B cell (primary cell): Measurements from ENCODE around the gene PARN. TPM values are rescaled to one million over a fixed set of nuclear protein-coding genes. Genes with fewer than 3 reads are reported as not detected.

ENCODE experiments used
- ATAC-seq: fragments of 200-7000 bp; cut with Tn5 transposase; one replicate; pipeline ENCODE4 v1.10.0; 2021; ENCODE audit warnings: low read depth, mild to moderate bottlenecking, moderate number of reproducible peaks, moderate library complexity
- CTCF ChIA-PET: fragments of 350-600 bp; sonication (Branson Sonifier 250); formaldehyde crosslinking; loops from one replicate; lab custom pipeline; 2021; ENCODE audit warnings: antibody characterized with exemption, inconsistent platforms; lab: Charles Lee
- POLR2A ChIA-PET: fragments of 350-600 bp; sonication (Branson Sonifier 250); formaldehyde crosslinking; loops from one replicate; lab custom pipeline; 2021; ENCODE audit warnings: antibody characterized with exemption; lab: Charles Lee
- DNase-seq: peaks from one replicate; pipeline ENCODE4 v3.0.0; 2013
- H2AFZ ChIP-seq: 2 replicates; pipeline ENCODE4 v1.6.1; 2012; ENCODE audit warnings: mild to moderate bottlenecking, low read depth, low read length; ENCODE audit not compliant: insufficient read depth, poor library complexity, severe bottlenecking
- H3K27ac ChIP-seq, 2 donors: 1 replicate in 1 of 2; 2 replicates in 1 of 2; pipeline ENCODE4 v1.5.1; 2012 to 2013; ENCODE audit warnings: low read length in 2 of 2, mild to moderate bottlenecking in 2 of 2, moderate library complexity in 1 of 2
- H3K27me3 ChIP-seq, 4 experiments: fragments of 200-600 bp in 1 of 4; sonication (generic) in 1 of 4; replicated peaks in 1 of 4; 1 replicate in 2 of 4; 2 replicates in 2 of 4; pipeline versions ENCODE4 v1.6.1 to v1.7.0; 2013 to 2016; ENCODE audit warnings: low read length in 3 of 4, mild to moderate bottlenecking in 2 of 4, mixed read lengths in 1 of 4, moderate library complexity in 1 of 4; ENCODE audit not compliant: insufficient read depth in 4 of 4, control insufficient read depth in 3 of 4; ENCODE audit errors: control extremely low read depth in 1 of 4
- H3K36me3 ChIP-seq, 2 experiments: replicated peaks in 1 of 2; 1 replicate in 1 of 2; 2 replicates in 1 of 2; pipeline versions ENCODE4 v1.6.1 to v1.7.1; 2013; ENCODE audit warnings: low read length in 1 of 2; ENCODE audit not compliant: insufficient read depth in 2 of 2, control insufficient read depth in 1 of 2; ENCODE audit errors: control extremely low read depth in 1 of 2, extremely low read depth in 1 of 2
- H3K4me1 ChIP-seq, 2 donors: fragments of 200-600 bp in 1 of 2; sonication (generic) in 1 of 2; 1 replicate in 1 of 2; 2 replicates in 1 of 2; pipeline versions ENCODE4 v1.5.1 to v1.6.1; 2013 to 2017; ENCODE audit warnings: low read length in 2 of 2; ENCODE audit not compliant: control insufficient read depth in 2 of 2, insufficient read depth in 2 of 2
- H3K4me2 ChIP-seq: replicated peaks from 2 replicates; pipeline ENCODE3; 2012; ENCODE audit warnings: mild to moderate bottlenecking, low read depth, low read length; ENCODE audit not compliant: poor library complexity, severe bottlenecking
- H3K4me3 ChIP-seq, 5 experiments: fragments of 200-600 bp in 1 of 5; sonication (generic) in 1 of 5; 1 replicate in 3 of 5; 2 replicates in 2 of 5; pipeline versions ENCODE4 v1.5.1 to v1.7.0; 2011 to 2016; ENCODE audit warnings: low read length in 4 of 5, mild to moderate bottlenecking in 4 of 5, low read depth in 2 of 5, control low read depth in 1 of 5, moderate library complexity in 1 of 5; ENCODE audit not compliant: insufficient read depth in 1 of 5; ENCODE audit errors: control extremely low read depth in 1 of 5, extremely low read depth in 1 of 5
- H3K79me2 ChIP-seq: fragments of 200-600 bp; sonication (generic); one replicate; pipeline ENCODE4 v1.6.0; 2016; ENCODE audit warnings: low read length; ENCODE audit not compliant: control insufficient read depth, insufficient read depth
- H3K9ac ChIP-seq: fragments of 200-600 bp; sonication (generic); 2 replicates; pipeline ENCODE4 v1.6.1; 2017; ENCODE audit warnings: mild to moderate bottlenecking, low read length, moderate library complexity
- H3K9me3 ChIP-seq, 3 donors: one replicate each; pipeline versions ENCODE4 v1.6.1 to v1.7.1; 2013; ENCODE audit warnings: low read length in 2 of 3; ENCODE audit not compliant: control insufficient read depth in 2 of 3, insufficient read depth in 1 of 3; ENCODE audit errors: control extremely low read depth in 1 of 3
- H4K20me1 ChIP-seq: 2 replicates; pipeline ENCODE4 v1.6.0; 2012; ENCODE audit warnings: mild to moderate bottlenecking, low read length; ENCODE audit not compliant: insufficient read depth, control insufficient read depth, poor library complexity, severe bottlenecking
- H3K27ac Mint-ChIP-seq: one replicate; pipeline ENCODE4 v1.8.0; 2021; ENCODE audit warnings: mixed read lengths
- H3K27me3 Mint-ChIP-seq: one replicate; pipeline ENCODE4 v1.8.0; 2021; ENCODE audit warnings: mixed read lengths
- H3K4me1 Mint-ChIP-seq: one replicate; pipeline ENCODE4 v1.8.0; 2021; ENCODE audit warnings: mixed read lengths
- H3K4me3 Mint-ChIP-seq: one replicate; pipeline ENCODE4 v1.8.0; 2021; ENCODE audit warnings: mixed read lengths
- H3K9me3 Mint-ChIP-seq: one replicate; pipeline ENCODE4 v1.8.0; 2022; ENCODE audit warnings: mixed read lengths; ENCODE audit not compliant: insufficient read depth
- EZH2 ChIP-seq: IDR thresholded peaks from 2 replicates; pipeline ENCODE4 v1.6.1; 2012; ENCODE audit warnings: borderline replicate concordance, low read depth, mild to moderate bottlenecking, moderate library complexity, low read length; ENCODE audit not compliant: insufficient read depth, poor library complexity, severe bottlenecking
- WGBS: methylation state at CpG from one replicate; pipeline ENCODE4 v1.1.5; 2013; ENCODE audit warnings: missing lambda C conversion rate; ENCODE audit not compliant: insufficient coverage; 5-methylcytosine and 5-hydroxymethylcytosine counted together
- intact Hi-C: fragments of 100-400 bp; cut with micrococcal nuclease; formaldehyde crosslinking; loops from one replicate; pipeline ENCODE4 v1.10.0; 2022
- polyA plus RNA-seq: library from polyadenylated mRNA; depleted of rRNA; stranded (reverse); fragments of >200 nt; gene quantifications from 2 replicates; pipeline ENCODE4 v1.2.3, GENCODE V29; 2012
- total RNA-seq, 2 donors: library from RNA; stranded (reverse); fragments of 120-200 nt in 1 of 2; gene quantifications; 1 replicate in 1 of 2; 2 replicates in 1 of 2; pipeline versions ENCODE4 v1.2.3 to v1.2.4, GENCODE V29; 2013 to 2022
- TF ChIP-seq, protein P1 (sequence below): fragments of 200-600 bp; IDR thresholded peaks from one replicate; pipeline ENCODE4 v1.8.0; 2022; ENCODE audit warnings: antibody characterized with exemption, mild to moderate bottlenecking

PARN gene
- total and polyA plus RNA-seq, 2 donors (not counting 1 experiment from before 2014, with no cell fraction given): 25.3 to 62.2 TPM

DNA sequence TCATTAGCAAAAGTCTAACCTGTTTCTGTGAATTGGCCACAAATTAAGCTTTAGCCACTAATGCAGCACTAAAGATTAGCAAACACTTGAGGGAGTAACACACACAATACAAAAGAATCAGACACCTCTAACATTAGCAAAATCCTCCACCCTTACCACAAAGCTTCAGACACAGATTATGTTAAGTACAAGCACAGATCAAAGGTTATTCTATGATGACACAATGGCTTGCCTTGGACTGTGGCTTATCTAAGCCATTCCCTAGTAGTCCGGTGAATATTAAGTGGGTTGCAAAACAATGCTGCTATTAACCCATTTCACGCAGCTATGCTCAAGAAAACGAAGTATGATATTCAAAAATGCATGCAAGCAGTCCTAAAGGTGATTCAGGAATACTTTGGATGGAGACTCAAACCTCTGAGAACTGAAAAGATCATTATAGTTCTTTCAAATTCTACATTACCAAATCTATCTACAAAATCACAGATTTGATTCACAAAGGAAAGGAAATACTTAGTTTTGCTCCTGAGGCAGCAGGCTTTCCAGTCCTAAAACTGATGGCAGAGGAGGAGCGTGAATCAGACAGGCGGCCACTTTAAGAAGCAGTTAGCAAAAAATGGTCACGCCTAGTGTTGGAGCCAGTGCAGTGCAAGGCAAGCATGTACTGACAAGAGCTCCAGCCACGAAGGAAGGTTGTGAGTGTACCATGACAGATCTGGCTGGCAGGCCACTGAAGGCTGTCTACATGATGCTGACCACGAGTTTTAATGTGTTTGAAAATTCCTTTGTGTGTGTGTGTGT lies 67.2 kb downstream of the PARN start:
- H3K27ac Mint-ChIP-seq: no peak overlapping the region
- ATAC-seq (no peak), DNase-seq (no peak)
- 95% methylated on average over 6 of the region's 8 CpGs for WGBS
- Histone ChIP-seq H3K9me3 (no peaks in the 10 kb centered on the region), H3K9ac (no peak overlapping the region), H4K20me1 (peaks cover 8% of the 10 kb centered on the region), H3K27me3 (no peaks in the 10 kb centered on the region), H3K4me2 (no peak overlapping the region), H3K27ac (no peak overlapping the region), H3K79me2 (no peaks in the 10 kb centered on the region), H2AFZ (no peak overlapping the region), H3K4me1 (no peaks in the 10 kb centered on the region), H3K36me3 (peaks cover 0 to 23% of the 10 kb centered on the region in 2 experiments), H3K4me3 (no peak overlapping the region)
- H3K4me3 Mint-ChIP-seq: no peak overlapping the region
- no peak for TF ChIP-seq EZH2
- TF ChIP-seq, protein P1, sequence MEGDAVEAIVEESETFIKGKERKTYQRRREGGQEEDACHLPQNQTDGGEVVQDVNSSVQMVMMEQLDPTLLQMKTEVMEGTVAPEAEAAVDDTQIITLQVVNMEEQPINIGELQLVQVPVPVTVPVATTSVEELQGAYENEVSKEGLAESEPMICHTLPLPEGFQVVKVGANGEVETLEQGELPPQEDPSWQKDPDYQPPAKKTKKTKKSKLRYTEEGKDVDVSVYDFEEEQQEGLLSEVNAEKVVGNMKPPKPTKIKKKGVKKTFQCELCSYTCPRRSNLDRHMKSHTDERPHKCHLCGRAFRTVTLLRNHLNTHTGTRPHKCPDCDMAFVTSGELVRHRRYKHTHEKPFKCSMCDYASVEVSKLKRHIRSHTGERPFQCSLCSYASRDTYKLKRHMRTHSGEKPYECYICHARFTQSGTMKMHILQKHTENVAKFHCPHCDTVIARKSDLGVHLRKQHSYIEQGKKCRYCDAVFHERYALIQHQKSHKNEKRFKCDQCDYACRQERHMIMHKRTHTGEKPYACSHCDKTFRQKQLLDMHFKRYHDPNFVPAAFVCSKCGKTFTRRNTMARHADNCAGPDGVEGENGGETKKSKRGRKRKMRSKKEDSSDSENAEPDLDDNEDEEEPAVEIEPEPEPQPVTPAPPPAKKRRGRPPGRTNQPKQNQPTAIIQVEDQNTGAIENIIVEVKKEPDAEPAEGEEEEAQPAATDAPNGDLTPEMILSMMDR: no peak
- no peaks in the 10 kb centered on the region for H3K4me1 Mint-ChIP-seq
- ChIA-PET CTCF (interaction anchor here (1.0 kb wide), 1 partner anchor 10 kb away, joined by 4 read pairs; no protein-coding TSS in a partner anchor), POLR2A (no interaction called here)
- intact Hi-C loops: no loop called here
- H3K9me3 Mint-ChIP-seq: no peaks in the 10 kb centered on the region
- no peaks in the 10 kb centered on the region for H3K27me3 Mint-ChIP-seq

DNA sequence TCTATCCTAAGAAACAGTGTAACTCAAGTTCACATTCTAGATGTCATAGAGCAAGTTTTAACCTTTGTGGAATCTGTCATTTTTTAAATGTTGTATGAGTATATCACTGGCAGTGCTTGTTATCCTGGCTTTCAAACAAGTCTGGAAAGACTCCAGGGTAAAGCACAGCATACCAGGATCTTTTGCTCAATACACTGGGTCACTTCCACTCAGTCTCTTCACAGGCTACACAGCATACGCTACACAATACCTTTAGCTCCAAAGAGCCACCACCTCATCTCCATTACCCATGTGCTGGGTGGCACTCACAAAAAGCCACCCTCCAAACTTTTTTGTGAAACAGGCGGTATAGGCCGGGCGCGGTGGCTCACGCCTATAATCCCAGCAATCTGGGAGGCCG lies 69.5 kb downstream of the PARN start:
- ATAC-seq (no peak), DNase-seq (no peak)
- ChIA-PET POLR2A (no interaction called here), CTCF (no interaction called here)
- peaks cover 3% of the 10 kb centered on the region for H3K4me1 Mint-ChIP-seq
- H3K4me3 Mint-ChIP-seq: no peak overlapping the region
- Histone ChIP-seq H3K79me2 (no peaks in the 10 kb centered on the region), H4K20me1 (peaks cover 8% of the 10 kb centered on the region), H3K4me3 (no peak overlapping the region), H3K9me3 (no peaks in the 10 kb centered on the region), H3K27ac (no peak overlapping the region), H3K4me1 (no peaks in the 10 kb centered on the region), H2AFZ (no peak overlapping the region), H3K27me3 (no peaks in the 10 kb centered on the region), H3K9ac (no peak overlapping the region), H3K36me3 (peaks cover 0 to 11% of the 10 kb centered on the region in 2 experiments), H3K4me2 (no peak overlapping the region)
- TF ChIP-seq EZH2: no peak
- TF ChIP-seq, protein P1: no peak
- H3K27me3 Mint-ChIP-seq: no peaks in the 10 kb centered on the region
- intact Hi-C loops: no loop called here
- no peaks in the 10 kb centered on the region for H3K9me3 Mint-ChIP-seq
- H3K27ac Mint-ChIP-seq: no peak overlapping the region
- WGBS: 100% methylated on average over 6 of the region's 7 CpGs
